ENCODE data around the gene ENTPD2.
"Not testable (repeated sequence)": the region's sequence is repeated elsewhere in the genome, so short reads cannot be mapped to it uniquely, and the experiment has no call there.

Gene ENTPD2

DNA sequence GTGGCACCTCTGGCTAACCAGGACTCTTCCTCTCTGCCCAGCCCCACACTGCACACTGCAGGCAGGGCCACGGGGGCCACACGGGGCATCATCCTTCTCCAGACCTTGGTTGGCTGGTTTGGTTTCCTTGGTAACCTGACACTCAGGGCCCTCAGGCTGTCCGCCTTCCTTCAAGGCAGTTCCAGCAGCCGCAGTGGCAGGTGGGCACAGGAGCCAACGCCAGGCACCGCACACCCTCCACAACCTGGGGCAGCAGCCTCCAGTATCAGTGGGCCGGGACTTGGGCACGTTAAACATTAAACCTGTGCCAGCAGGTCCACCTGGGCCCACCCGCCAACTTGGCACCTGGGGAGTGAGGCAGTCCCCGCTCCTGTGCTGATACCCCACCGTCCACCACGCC is 9.8 kb downstream of the ENTPD2 start:
- DNase-seq: no peak

DNA sequence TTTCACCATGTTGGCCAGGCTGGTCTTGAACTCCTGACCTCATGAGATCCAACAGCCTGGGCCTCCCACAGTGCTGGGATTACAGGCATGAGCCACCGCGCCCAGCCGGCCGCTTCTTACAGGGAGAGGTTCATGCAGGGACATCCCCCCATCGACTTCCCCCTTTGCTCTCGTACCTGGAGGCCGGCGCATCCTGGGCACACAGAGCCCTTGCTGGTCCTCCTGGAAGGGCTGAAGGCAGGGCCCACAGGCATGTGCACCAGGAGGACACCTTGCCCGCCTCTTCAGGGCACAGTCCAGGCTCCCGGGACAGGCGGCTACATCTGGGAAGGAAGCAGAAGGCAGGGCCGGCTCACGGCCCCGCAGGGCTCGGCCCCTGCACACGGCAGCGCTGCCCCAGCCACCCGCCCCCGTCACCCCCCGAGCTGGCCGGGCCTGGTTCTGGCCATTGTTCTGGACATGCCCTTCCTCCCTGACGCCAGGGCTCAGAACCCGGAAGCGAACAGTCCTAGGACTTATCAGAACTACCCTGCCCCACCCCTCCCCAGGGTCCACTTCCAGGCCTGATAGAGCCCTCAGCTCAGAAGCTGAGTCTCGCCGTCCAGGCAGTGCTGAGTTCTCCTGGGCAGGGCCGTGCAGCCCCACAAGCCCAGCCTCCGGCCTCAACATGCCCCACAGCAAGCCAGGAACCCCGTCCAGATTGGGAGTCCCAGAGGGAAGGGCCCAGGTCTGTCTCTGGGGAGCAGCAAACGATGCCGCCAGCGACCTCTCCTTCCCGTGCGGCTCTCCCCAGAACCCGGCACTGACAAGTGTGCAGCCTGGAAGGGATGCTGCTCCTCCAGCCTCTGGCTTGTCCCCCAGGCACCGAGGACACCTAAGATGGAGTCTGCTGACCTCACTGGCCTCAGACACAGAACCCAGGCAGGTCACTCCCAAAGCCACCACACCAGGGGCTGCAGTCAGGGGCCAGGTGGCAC is 10.8 kb downstream of the ENTPD2 start:
- DNase-seq: no peak

GRCh38 chr9:137041124-137041523 is 12.7 kb downstream of the ENTPD2 start:
- no peak for DNase-seq

DNA sequence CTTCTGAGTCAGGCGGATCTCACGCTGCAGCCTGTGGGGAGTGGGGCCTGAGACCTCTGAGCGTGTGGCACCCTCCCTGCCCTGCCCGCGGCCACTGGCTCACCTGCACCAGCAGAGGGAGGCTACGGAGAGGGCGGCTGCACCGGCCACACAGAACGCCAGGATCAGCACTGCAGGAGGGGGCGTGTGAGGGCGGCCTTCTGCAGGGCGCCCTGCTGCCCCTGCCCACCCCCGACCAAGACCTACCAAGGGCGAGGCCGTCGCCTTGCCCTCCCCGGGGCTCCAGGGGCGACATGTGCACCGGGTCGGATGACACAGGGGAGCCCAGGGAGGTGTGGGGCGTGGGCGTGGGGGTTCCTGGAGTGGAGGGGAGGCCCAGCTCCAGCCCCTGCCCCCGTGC is 13.3 kb downstream of the ENTPD2 start:
- no peak for DNase-seq

- no peak for DNase-seq
Measured at GRCh38 chr9:137039611-137040366, 14.1 kb downstream of the ENTPD2 start.

- no peak for DNase-seq
Measured at GRCh38 chr9:137038916-137039315, 14.9 kb downstream of the ENTPD2 start.

GRCh38 chr9:137037483-137037882 is 16.4 kb downstream of the ENTPD2 start:
- no peak for DNase-seq

DNA sequence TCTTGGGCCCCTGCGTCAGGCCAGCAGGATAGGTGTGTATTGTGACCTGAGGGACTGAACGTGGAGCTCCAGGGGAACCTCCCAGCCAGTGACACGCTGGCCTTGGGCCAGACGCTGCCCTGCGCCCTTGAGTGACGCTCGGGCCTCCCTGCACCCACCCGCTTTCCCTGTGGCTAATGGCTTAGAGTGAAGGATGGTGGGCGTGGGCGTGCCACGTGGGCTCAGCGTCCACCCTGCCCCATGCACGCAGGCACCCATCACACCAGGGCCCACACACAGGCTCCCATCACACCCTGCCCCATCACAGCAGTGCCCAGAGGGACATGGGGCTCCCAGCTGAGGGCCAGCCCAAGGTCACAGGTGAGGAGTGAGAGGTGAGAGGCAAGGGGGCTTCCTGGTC is 16.8 kb downstream of the ENTPD2 start:
- no peak for DNase-seq

DNA sequence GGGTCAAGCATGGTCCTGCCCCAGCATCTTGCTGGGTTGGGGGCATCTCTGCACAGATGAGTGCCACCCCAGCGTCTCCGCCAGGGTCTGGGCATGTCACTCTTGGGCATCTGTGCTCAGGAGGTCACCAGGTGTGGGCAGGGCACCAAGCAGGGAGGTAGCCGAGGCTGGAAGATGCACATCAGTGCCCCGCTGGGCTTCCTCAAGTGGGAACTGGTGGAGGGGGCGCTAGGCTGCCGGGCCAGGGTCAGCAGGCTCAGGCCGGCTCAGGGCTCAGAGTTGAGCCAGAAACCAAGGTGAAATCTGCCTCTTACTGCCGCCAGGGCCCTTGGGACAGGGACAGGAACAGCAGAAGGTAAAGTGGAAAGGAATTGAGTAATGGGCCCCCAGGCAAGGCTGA is 17.9 kb downstream of the ENTPD2 start:
- no peak for DNase-seq

DNA sequence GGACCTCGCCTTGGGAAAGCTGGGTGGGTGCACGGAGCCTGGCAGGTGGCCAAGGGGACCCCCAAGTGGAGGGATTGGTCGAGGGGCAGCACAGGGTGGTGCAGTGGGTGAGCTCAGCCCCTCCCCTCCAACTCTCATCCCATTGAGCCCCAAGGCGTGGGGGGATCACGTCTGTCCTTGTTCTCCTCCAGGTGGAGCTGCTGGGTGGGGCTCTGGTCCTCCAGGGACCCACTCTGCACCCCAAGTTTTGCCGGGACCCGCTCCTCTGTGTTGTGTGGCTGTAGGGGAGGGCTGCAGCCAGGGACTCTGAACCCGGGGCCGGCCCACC is 18.4 kb downstream of the ENTPD2 start:
- no peak for DNase-seq

- peak; percentile 81 for DNase-seq
Measured at GRCh38 chr9:137034709-137035506, 19.0 kb downstream of the ENTPD2 start.

GRCh38 chr9:137034039-137034708 is 19.7 kb downstream of the ENTPD2 start:
- no peak for DNase-seq

DNA sequence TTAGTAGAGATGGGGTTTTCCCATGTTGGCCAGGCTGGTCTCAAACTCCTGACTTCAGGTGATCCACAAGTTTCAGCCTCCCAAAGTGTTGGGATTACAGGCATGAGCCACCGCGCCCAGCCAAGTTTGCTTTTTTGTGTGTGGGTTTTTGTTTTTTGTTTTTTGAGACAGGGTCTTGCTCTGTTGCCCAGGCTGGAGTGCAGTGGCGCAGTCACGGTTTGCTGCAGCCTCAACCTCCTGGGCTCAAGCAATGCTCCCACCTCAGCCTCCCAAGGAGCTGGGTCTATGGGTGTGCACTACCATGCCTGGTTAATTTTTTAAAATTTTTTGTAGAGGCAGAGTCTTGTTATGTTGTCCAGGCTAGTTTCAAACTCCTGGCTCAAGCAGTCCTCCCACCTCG is 20.4 kb downstream of the ENTPD2 start:
- not testable (repeated sequence) for DNase-seq

DNA sequence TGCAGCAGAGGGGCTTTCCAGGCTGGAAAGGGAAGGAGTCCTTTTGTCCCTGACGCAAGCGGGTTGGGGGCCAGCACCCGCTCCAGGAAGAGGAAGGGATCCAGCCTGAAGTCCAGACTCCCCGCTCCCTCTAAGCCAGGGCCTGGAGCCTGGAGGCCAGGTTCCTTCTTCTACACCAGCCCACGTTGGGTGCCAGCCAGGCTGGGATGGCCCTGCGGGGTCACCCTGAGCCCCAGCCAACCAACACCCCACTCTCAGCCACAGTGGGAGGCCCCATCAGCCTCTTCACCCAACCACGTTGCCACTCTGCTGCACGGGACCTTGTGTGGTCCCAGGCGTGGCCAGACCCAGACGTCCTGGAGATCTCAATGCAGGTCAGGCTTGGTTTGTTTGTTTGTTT is 21.0 kb downstream of the ENTPD2 start:
- peak; percentile 35 for DNase-seq

GRCh38 chr9:137031904-137032640 is 21.8 kb downstream of the ENTPD2 start, which contains the start of gene FUT7:
FUT7 (minus strand) TSS chr9:137032088; CDS start chr9:137031991, 97 bp downstream.
- DNase-seq: peak; percentile 35

GRCh38 chr9:137030538-137031527 is 23.0 kb downstream of the ENTPD2 start:
- DNase-seq: no peak

DNA sequence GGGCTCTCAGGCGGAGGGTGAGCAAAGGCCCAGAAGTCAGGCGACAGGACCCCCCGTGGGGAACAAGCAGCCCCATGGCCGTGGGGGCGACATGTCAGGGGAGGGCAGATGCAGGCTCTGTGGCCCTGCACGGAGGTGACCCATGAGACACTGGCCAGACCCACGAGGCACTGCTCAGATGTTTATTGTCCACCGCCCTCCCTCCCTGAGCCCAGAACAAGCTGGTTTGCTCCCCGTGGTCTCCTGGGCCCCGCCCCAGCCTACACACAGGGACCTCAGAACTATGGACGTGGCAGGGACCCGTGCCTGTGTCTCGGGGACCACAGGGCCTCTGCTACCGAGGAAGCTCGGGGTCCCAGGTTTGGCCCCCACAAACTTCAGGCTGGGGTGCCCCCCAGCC is 23.9 kb downstream of the ENTPD2 start:
- no peak for DNase-seq

DNA sequence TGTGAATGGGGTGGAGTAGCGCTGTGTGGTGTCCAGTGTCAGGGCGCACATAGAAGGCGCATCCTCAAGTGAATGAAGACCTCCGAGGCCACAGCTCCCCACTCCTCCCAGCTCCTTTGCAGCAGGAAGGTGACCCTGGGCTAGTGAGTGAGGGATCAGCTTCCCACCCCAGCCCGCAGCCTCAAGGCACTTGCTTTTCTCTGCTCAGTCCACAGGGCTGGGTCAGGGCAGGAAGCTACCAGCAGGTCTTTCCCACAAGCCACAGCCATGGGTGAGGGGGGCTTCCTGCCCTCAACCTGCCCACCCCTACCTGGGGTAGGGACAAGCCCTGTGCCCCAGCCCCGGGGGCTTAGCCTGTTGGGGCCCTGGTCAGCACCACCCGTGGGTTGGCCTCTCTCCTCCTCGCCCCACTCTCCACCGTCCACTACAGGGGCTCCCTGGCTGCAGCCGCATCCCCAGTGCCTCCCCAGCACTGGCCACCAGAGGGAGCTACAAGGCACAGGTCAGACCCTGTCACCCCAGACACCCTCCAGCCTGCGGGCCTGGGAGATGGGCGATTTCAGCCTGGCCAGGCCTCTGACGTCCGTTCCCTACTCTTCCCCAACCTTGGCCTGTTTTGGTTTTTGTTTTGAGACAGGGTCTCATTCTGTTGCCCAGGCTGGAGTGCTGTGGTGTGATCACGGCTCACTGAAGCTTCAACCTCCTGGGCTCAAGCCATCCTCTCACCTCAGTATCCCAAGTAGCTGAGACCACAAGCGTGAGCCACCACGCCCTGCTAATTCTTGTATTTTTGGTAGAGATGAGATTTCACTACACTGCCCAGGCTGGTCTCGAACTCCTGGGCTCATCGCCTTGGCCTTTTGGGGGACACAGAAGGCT is 24.6 kb downstream of the ENTPD2 start:
- peak; percentile 56 for DNase-seq

Measured in central memory CD4-positive, alpha-beta T cell (primary cell).